Calu3 (cell line): Measurements from ENCODE around the gene GREM1. TPM values are rescaled to one million over a fixed set of nuclear protein-coding genes. Genes with fewer than 3 reads are reported as not detected.

Experiments used
- BruUV-seq: library from RNA; stranded (reverse); fragments of 400-500 nt; replicated peaks from 2 replicates; lab custom pipeline; 2021; lab: Mats Ljungman, UMichigan
- CTCF ChIA-PET: fragments of 300-600 bp; sonication (Branson Sonifier 250); formaldehyde crosslinking; loops from one replicate; lab custom pipeline; 2022; ENCODE audit warnings: antibody characterized with exemption; lab: Charles Lee
- DNase-seq: peaks from one replicate; pipeline ENCODE4 v3.0.0; 2022
- H3K27ac Mint-ChIP-seq: one replicate; pipeline ENCODE4 v1.8.0; 2022; ENCODE audit warnings: mixed read lengths; ENCODE audit not compliant: unreplicated experiment
- H3K27me3 Mint-ChIP-seq: one replicate; pipeline ENCODE4 v1.8.0; 2022; ENCODE audit warnings: mixed read lengths; ENCODE audit not compliant: unreplicated experiment
- H3K36me3 Mint-ChIP-seq: one replicate; pipeline ENCODE4 v1.8.0; 2022; ENCODE audit warnings: mild to moderate bottlenecking, moderate library complexity, mixed read lengths; ENCODE audit not compliant: insufficient read depth, unreplicated experiment
- H3K4me1 Mint-ChIP-seq: one replicate; pipeline ENCODE4 v1.8.0; 2022; ENCODE audit warnings: mild to moderate bottlenecking, low read depth, mixed read lengths; ENCODE audit not compliant: unreplicated experiment
- H3K4me3 Mint-ChIP-seq: one replicate; pipeline ENCODE4 v1.8.0; 2022; ENCODE audit warnings: mild to moderate bottlenecking, low read depth, moderate library complexity, mixed read lengths; ENCODE audit not compliant: unreplicated experiment
- H3K9me3 Mint-ChIP-seq: one replicate; pipeline ENCODE4 v1.8.0; 2022; ENCODE audit warnings: low read depth, mixed read lengths; ENCODE audit not compliant: unreplicated experiment
- intact Hi-C: fragments of 100-400 bp; cut with micrococcal nuclease; formaldehyde crosslinking; loops from one replicate; pipeline ENCODE4 v1.10.0; 2022; ENCODE audit not compliant: unreplicated experiment
- total RNA-seq: library from RNA; stranded (reverse); gene quantifications from 2 replicates; pipeline ENCODE4 v1.2.3, GENCODE V29; 2022
- TF ChIP-seq, protein P1 (sequence below): fragments of 200-600 bp; IDR thresholded peaks from one replicate; pipeline ENCODE4 v1.8.0; 2022; ENCODE audit warnings: antibody characterized with exemption; ENCODE audit not compliant: unreplicated experiment

Gene GREM1
- total RNA-seq, 1 experiment from 2014 or later = not detected

DNA sequence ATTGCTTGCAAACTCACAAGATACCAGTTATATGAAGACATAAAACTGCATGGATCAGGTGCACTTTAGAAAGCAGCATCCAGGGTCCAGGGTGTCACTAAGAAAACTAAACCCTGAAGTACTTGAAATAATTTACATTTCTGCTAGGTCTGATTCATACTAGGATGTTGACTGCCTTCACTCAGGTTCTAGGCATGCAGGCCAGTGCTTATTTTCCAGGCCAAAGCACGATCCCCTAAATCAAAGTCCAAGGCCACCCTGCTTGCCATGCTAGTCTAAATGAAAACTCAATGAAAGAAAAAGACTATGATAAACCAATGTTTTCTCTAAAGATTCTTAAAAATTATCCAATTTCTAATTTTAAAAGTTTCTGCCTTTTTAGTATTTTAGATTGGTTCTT lies 49.4 kb downstream of the GREM1 start:
- no peak for DNase-seq
- no peaks in the 10 kb centered on the region for H3K27me3 Mint-ChIP-seq
- intact Hi-C loops = no loop called here
- H3K27ac Mint-ChIP-seq = no peak overlapping the region
- CTCF ChIA-PET = no interaction called here
- H3K4me1 Mint-ChIP-seq = no peaks in the 10 kb centered on the region
- BruUV-seq = no TSS peak
- no peak overlapping the region for H3K4me3 Mint-ChIP-seq
- H3K9me3 Mint-ChIP-seq = no peaks in the 10 kb centered on the region
- TF ChIP-seq, protein P1, sequence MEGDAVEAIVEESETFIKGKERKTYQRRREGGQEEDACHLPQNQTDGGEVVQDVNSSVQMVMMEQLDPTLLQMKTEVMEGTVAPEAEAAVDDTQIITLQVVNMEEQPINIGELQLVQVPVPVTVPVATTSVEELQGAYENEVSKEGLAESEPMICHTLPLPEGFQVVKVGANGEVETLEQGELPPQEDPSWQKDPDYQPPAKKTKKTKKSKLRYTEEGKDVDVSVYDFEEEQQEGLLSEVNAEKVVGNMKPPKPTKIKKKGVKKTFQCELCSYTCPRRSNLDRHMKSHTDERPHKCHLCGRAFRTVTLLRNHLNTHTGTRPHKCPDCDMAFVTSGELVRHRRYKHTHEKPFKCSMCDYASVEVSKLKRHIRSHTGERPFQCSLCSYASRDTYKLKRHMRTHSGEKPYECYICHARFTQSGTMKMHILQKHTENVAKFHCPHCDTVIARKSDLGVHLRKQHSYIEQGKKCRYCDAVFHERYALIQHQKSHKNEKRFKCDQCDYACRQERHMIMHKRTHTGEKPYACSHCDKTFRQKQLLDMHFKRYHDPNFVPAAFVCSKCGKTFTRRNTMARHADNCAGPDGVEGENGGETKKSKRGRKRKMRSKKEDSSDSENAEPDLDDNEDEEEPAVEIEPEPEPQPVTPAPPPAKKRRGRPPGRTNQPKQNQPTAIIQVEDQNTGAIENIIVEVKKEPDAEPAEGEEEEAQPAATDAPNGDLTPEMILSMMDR = no peak
- no peaks in the 10 kb centered on the region for H3K36me3 Mint-ChIP-seq

DNA sequence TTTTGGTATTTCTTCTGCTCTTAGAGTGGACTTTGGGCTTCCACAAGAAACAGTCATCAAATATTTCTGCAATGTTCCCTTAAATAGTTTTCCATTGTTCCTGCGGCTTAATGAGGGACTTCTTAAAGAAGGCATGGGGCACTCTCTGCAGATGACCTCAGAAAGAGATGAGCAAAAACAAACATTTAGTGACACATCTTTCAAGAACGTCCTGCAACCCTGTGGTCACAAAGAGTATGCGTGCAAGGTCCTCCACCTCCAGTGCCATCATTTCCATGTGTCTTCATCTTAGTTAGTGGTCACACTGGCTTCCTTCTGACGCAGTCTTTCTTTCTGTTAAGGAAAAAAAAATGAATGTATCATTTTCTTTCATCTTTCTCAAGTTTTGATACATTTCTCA lies 56.2 kb downstream of the GREM1 start:
- H3K27me3 Mint-ChIP-seq = no peaks in the 10 kb centered on the region
- no peaks in the 10 kb centered on the region for H3K4me1 Mint-ChIP-seq
- CTCF ChIA-PET = no interaction called here
- no peak for DNase-seq
- H3K36me3 Mint-ChIP-seq = no peaks in the 10 kb centered on the region
- no TSS peak for BruUV-seq
- H3K27ac Mint-ChIP-seq = no peak overlapping the region
- no peak overlapping the region for H3K4me3 Mint-ChIP-seq
- H3K9me3 Mint-ChIP-seq = no peaks in the 10 kb centered on the region
- intact Hi-C loops = no loop called here
- TF ChIP-seq, protein P1 = no peak

DNA sequence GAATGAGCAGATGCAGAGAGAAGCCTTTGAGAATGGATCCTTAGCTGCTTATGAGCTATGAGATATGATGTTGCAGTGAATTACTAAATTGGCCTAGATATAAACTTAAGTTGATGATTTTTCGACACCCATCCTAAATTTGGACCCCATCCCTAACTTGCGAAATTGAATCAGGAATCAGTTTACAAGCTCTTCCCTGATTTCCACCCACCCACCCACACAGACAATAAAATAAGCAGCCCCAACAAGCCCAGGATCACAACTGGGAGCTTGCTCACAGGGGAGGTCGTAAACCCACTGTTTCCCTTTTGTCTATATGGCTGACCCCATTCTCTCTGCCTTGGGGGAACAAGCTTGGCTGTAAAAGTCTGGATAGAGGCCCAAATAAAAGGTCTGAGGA lies 57.3 kb downstream of the GREM1 start:
- no peak for DNase-seq
- no peaks in the 10 kb centered on the region for H3K9me3 Mint-ChIP-seq
- no peaks in the 10 kb centered on the region for H3K36me3 Mint-ChIP-seq
- intact Hi-C loops = no loop called here
- BruUV-seq = no TSS peak
- H3K4me1 Mint-ChIP-seq = no peaks in the 10 kb centered on the region
- CTCF ChIA-PET = no interaction called here
- H3K27ac Mint-ChIP-seq = no peak overlapping the region
- no peak overlapping the region for H3K4me3 Mint-ChIP-seq
- TF ChIP-seq, protein P1 = no peak
- H3K27me3 Mint-ChIP-seq = no peaks in the 10 kb centered on the region

DNA sequence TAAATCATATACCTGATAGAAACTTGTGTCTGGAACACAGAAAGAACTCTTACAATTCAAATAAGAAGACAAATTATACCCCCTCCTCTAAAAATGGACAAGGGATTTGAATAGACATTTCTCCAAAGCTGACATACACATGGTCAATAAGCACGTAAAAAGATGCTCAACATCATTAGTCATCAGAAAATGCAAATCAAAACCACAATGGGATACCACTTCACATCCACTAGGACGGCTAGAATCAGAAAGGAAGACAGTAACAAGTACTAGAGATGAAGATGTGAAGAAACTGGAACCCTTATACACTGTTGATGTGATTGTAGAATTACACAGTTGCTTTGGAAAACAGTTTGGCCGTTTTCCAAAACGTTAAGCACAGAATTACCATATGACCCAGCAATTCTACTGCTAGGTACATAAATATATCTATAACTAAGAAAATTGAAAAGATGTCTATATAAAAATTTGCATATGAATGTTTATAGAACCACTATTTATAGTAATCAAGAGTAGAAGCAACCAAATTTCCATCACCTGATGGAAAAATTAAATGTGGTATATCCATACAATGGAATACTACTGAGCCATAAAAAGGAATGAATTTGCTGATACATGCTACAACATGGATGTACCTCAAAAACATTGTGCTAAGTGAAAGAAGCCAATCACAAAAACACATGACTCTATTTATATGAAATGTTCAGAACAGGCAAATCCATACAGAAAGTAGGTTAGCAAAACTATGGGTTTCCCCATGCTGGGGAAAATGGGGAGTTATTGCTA lies 60.8 kb downstream of the GREM1 start:
- no peaks in the 10 kb centered on the region for H3K4me1 Mint-ChIP-seq
- intact Hi-C loops = no loop called here
- no peaks in the 10 kb centered on the region for H3K9me3 Mint-ChIP-seq
- no peak overlapping the region for H3K4me3 Mint-ChIP-seq
- no TSS peak for BruUV-seq
- TF ChIP-seq, protein P1 = no peak
- no peak for DNase-seq
- CTCF ChIA-PET = no interaction called here
- no peaks in the 10 kb centered on the region for H3K27me3 Mint-ChIP-seq
- H3K36me3 Mint-ChIP-seq = no peaks in the 10 kb centered on the region
- H3K27ac Mint-ChIP-seq = no peak overlapping the region
